HG03097 (cell line): ENCODE results near the gene TRPM8.

Source experiments
- ATAC-seq: cut with Tn5 transposase; IDR thresholded peaks from one replicate; pipeline ENCODE4 v1.9.1; 2021; ENCODE audit not compliant: unreplicated experiment, low FRiP score

TRPM8 gene

DNA sequence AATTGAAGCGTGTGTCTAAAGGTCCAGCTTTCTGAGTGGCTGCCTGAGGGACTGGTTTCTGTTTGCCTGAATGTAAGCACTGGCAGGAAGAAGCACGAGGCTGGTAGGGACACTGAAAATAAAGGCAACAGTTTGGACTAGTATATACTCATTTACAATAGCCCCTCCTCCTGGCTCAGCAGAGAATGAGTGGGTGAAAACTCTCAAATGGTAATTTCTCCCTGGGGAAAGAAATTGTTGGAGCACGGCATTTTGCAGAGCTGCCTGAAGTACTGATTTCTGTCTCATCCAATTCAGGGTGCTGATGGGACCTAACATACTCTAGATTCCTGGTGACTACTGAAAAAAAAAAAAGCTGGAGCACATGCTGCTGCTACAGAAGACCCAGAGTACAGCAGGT, 116.0 kb downstream of the TRPM8 start:
- ATAC-seq = no peak

DNA sequence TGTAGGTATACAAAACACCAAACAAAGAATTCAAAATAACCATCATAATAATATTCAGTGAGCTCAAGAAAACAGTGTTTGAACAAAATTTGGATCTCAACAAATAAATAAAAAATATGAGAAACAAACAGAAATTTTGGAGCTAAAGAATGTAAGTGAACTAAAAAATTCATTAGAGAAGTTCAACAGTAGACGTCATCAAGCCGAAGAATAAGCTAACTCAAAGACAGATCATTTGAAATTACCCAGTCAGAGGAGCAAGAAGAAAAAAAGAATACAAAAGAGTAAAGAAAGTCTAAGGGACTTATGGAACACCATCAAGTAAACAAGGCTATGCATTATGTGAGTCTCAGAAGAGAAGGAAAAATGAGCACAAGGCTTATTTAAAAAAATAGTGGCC, 116.7 kb downstream of the TRPM8 start:
- ATAC-seq = no peak

DNA sequence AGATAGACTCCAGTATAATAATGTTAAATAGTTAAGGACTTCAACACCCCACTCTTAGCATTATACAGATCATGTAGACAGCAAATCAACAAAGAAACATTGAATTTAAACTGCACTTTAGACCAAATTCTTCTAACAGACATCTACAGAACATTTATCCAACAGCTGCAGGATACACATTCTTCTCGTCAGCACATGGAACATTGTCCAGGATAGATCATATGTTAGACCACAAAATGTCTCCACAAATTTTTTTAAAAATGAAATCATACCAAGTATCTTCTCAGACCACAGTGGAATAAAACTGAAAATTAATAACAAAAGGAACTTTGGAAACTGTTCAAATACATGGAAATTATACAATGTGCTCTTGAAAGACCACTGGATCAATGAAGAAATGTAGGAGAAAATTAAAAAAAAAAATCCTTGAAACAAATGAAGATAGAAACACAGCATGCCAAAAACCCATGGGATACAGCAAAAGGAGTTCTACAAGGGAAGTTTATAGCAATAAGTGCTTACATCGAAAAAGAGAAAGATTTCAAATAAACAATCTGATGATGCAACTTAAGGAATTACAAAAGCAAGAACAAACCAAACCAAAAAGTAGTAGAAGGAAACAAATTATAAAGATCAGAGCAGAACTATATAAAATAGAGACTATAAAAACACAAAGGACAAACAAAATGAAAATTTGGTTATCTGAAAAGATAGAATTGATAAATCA, 121.1 kb downstream of the TRPM8 start:
- ATAC-seq = no peak

DNA sequence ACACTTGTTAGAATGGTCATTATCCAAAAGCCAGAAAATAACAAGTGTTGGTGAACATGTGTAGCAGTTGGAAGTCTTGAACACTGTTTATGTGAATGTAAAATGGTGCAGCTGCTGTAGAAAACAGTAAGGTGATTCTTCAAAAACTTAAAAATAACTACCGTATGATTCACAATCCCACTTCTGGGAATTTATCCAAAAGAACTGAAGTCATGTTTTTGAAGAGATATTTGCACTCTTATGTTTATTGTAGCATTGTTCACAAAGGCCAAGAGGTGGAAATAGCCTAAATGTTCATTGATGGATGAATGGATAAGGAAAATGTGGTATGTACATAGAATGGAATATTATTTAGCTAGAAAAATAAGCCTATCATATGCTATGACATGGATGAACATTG, 127.0 kb downstream of the TRPM8 start:
- ATAC-seq = no peak

DNA sequence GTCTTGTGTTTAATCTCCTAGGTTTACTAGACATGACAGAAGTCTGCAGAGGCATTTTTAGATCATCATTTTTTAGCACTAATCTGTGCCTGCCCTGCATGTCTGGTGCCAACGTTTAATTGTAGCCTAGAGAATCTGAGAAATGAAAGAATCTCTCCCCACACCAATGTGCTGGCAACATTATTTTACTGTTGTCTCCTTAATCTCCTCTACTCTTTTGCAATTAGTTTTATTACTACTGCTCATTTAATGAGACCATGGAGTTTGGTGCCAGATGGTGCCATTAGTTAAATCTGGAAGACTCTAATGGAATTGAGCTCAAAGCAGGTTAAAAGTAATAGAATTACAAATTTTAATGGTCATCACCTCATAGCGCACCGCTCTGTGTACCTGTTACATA, 129.3 kb downstream of the TRPM8 start:
- ATAC-seq = no peak

DNA sequence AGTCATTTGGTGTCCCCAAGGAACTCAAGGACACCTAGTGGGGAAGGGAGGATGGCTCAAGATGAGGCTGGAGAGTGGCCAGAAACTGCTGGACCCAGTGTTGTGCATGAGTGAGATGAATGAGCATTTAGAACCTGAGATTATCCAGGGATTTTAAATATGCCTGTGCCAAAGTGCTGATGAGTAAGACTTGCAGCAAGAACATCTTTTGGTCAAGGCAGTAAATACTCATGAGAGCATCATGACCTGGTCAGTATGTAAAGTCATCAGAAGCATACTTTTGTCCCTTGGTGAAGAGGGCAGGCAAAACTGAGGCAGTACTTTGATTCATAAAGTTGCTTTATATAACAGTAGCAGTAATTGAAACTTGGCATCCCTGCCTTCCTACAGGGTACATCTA, 130.2 kb downstream of the TRPM8 start:
- no peak for ATAC-seq

- no peak for ATAC-seq
Measured at GRCh38 chr2:234048049-234048448, 130.9 kb downstream of the TRPM8 start.

GRCh38 chr2:234050455-234051135, 133.4 kb downstream of the TRPM8 start, which contains the start of gene SPP2:
TSS of gene SPP2 (plus strand) at chr2:234050702. CDS start at chr2:234050787, 85 bp downstream.
- no peak for ATAC-seq

DNA sequence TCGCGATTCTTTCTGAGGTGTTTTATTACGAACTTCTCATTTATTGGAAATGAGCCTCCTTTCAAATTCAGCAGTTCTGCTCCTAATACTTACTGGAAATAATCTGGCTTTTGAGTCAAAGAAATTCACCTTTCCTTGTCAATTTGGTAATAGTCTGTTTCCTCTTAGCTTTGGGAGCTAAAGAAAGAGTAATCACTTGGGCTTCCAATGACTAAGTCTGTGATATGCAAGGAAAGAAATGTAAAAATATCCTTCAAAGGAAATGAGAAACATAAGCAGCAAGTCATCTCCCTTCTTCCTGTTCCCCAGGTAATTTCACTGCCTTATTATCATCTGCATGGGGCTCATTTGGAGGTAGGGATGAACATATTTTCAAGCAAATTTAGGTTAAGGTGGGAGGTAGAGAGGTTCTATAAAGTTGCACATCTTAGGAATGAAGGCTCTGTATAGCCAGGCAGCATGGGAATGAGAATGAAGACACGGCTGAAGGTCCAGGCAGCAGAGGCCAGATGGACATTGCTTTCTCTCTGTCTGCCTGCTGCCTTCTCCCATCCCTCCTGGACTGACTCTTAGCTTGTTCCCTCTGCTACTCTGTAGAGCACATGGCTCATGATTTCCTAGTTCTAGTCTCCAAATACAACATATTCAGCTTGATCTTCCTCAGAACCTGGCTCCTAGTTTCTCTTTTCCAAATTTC, 134.3 kb downstream of the TRPM8 start:
- no peak for ATAC-seq

DNA sequence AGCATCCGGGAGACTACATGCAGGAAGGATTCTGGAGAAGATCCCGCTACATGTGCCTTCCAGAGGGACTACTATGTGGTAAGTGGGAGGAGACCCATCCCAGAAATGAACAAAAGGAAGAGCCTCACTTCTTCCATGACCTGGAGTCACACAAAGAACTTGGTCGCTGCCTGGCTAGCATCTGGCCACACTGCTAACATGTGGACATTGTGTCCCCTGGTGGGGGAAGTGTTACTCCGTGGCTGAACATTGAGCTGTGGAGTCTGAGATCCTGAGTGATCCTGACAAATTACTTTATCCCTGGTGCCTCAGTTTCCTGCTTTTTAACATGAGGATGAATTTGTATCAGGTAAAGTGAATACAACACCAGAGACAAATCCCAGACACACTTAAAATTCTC, 141.7 kb downstream of the TRPM8 start:
- ATAC-seq = no peak

DNA sequence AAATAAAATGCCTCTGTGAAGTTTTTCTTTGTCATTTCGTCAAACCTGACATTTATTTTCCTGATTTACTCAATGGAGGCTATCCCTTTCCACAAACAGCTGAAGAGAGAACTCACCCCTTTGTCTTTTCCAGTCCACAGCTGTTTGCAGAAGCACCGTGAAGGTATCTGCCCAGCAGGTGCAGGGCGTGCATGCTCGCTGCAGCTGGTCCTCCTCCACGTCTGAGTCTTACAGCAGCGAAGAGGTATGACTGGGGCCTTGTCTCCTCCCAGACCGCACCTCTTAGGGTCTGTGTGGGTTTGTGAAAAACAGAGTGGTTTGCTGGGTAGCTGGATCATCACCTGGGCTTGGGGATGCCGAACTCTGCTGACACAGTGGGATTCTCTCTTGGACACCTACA, 143.1 kb downstream of the TRPM8 start:
- ATAC-seq = no peak

DNA sequence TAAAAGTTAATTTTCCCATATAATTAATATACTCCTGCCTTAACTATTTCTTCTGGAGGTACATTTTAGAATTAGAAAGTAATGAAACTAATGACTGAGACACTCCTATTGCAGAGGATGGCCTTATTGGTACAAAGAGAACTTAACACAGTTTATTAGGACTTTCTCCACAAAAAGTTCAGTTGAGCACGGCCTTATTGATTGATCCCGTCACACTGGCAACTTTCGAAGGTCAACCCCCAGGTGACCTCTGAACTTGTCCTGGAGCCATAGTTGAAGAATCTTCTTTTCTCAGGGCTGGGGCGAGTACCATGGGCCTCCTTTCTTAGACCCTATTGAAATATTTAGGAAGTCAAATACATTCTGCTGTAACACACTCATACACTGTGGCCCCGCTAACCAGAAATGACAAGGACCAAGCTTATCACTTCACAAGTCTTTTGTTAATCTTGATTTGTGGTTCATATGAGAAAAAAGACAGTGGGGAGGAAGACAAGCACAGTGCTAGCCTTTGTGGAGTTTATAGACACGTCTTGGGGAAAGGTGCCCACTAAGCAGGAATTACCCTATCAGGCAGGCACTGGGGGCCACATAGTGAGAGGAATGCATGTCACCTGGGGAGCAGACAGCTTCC, 144.6 kb downstream of the TRPM8 start:
- ATAC-seq = no peak

DNA sequence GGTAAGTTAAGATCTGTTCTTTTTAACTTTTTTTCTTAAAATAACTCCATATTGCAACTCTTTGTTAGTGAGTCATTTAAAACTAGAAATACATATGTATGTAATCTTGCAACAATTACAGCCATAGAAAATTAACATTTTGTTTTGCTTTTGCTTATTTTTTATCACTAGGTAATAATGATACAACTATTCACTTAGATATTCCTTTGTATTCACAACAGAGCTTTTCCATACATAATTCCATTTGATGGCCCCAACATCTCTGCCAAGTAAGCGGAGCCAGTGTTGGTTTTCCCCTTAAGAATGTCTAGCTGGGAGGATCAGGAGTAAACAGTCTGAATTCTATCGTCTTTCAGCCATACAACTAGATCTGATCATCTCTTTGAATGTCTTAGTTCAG, 149.4 kb downstream of the TRPM8 start:
- no peak for ATAC-seq
